HEK293 (cell line): ENCODE measurements around the gene RFTN1.

Experiments used
- CTCF ChIA-PET: fragments of 350-600 bp; formaldehyde crosslinking; extraction: SDS; loops from one replicate; lab custom pipeline; 2021; ENCODE audit warnings: antibody characterized with exemption; lab: Yijun Ruan, JAX
- POLR2A ChIA-PET: fragments of 300-600 bp; formaldehyde crosslinking; extraction: SDS; loops from one replicate; lab custom pipeline; 2020; ENCODE audit warnings: antibody characterized with exemption, inconsistent platforms; lab: Yijun Ruan, JAX
- H3K27ac ChIP-seq: fragments of 200-500 bp; sonication (Bioruptor generic); 2 replicates; pipeline ENCODE4 v1.5.1; 2014; ENCODE audit warnings: low read depth, low read length, control low read depth, inconsistent platforms; ENCODE audit errors: extremely low read depth
- H3K36me3 ChIP-seq, 2 experiments: fragments of 200-500 bp in 1 of 2; sonication (Bioruptor generic) in 1 of 2; 1 replicate in 1 of 2; 2 replicates in 1 of 2; pipeline ENCODE4 v1.5.1; 2014 to 2017; ENCODE audit warnings: inconsistent platforms in 2 of 2, low read length in 2 of 2; ENCODE audit not compliant: control insufficient read depth in 2 of 2, insufficient read depth in 1 of 2
- H3K4me1 ChIP-seq: fragments of 200-500 bp; sonication (Bioruptor generic); 2 replicates; pipeline ENCODE4 v1.5.1; 2014; ENCODE audit warnings: mild to moderate bottlenecking, low read length, inconsistent platforms; ENCODE audit not compliant: control insufficient read depth, insufficient read depth
- H3K4me3 ChIP-seq: 2 replicates; pipeline ENCODE4 v1.5.1; 2011; ENCODE audit warnings: low read depth, mild to moderate bottlenecking, control low read depth, low read length, moderate library complexity
- H3K9me3 ChIP-seq: fragments of 200-500 bp; sonication (Bioruptor generic); 2 replicates; pipeline ENCODE4 v1.5.1; 2014; ENCODE audit warnings: low read depth, low read length, inconsistent platforms; ENCODE audit not compliant: control insufficient read depth, insufficient read depth
- CTCF ChIP-seq: fragments of 450-650 bp; formaldehyde crosslinking; IDR thresholded peaks from 2 replicates; pipeline ENCODE4 v1.5.1; 2016; ENCODE audit warnings: missing biosample characterization, missing genetic modification characterization
- GLI4 ChIP-seq: fragments of 450-650 bp; formaldehyde crosslinking; IDR thresholded peaks from 2 replicates; pipeline ENCODE4 v1.5.1; 2016; ENCODE audit warnings: missing biosample characterization, missing genetic modification characterization
- GLIS1 ChIP-seq: fragments of 450-650 bp; formaldehyde crosslinking; IDR thresholded peaks from 2 replicates; pipeline ENCODE4 v1.5.1; 2016; ENCODE audit warnings: missing biosample characterization, missing genetic modification characterization
- GLIS2 ChIP-seq: fragments of 450-650 bp; formaldehyde crosslinking; IDR thresholded peaks from 2 replicates; pipeline ENCODE4 v1.5.1; 2016; ENCODE audit warnings: missing biosample characterization, missing genetic modification characterization
- KLF8 ChIP-seq: fragments of 450-650 bp; formaldehyde crosslinking; IDR thresholded peaks from 2 replicates; pipeline ENCODE4 v1.5.1; 2016; ENCODE audit warnings: missing biosample characterization, missing genetic modification characterization
- KLF9 ChIP-seq: fragments of 450-650 bp; formaldehyde crosslinking; IDR thresholded peaks from 2 replicates; pipeline ENCODE4 v1.5.1; 2016; ENCODE audit warnings: missing biosample characterization, missing genetic modification characterization, low read depth
- PRDM10 ChIP-seq: fragments of 450-650 bp; formaldehyde crosslinking; IDR thresholded peaks from 2 replicates; pipeline ENCODE4 v1.5.1; 2016; ENCODE audit warnings: missing biosample characterization, missing genetic modification characterization
- SCRT1 ChIP-seq: fragments of 450-650 bp; formaldehyde crosslinking; IDR thresholded peaks from 2 replicates; pipeline ENCODE4 v1.5.1; 2016; ENCODE audit warnings: missing biosample characterization, missing genetic modification characterization, borderline replicate concordance
- TSHZ1 ChIP-seq: fragments of 450-650 bp; formaldehyde crosslinking; IDR thresholded peaks from 2 replicates; pipeline ENCODE4 v1.5.1; 2016; ENCODE audit warnings: missing biosample characterization, missing genetic modification characterization, borderline replicate concordance
- ZBTB10 ChIP-seq: fragments of 450-650 bp; formaldehyde crosslinking; IDR thresholded peaks from 2 replicates; pipeline ENCODE4 v1.5.1; 2016; ENCODE audit warnings: missing biosample characterization, missing genetic modification characterization
- ZBTB17 ChIP-seq: fragments of 450-650 bp; formaldehyde crosslinking; IDR thresholded peaks from 2 replicates; pipeline ENCODE4 v1.5.1; 2016; ENCODE audit warnings: missing biosample characterization, missing genetic modification characterization
- ZBTB26 ChIP-seq: fragments of 450-650 bp; formaldehyde crosslinking; optimal IDR thresholded peaks from 2 replicates; pipeline ENCODE3; 2016; ENCODE audit warnings: missing biosample characterization, mild to moderate bottlenecking, missing genetic modification characterization
- ZBTB48 ChIP-seq: fragments of 450-650 bp; formaldehyde crosslinking; IDR thresholded peaks from 2 replicates; pipeline ENCODE4 v1.5.1; 2016; ENCODE audit warnings: missing biosample characterization, missing genetic modification characterization
- ZEB2 ChIP-seq: fragments of 450-650 bp; formaldehyde crosslinking; IDR thresholded peaks from 2 replicates; pipeline ENCODE4 v1.5.1; 2016; ENCODE audit warnings: missing biosample characterization, missing genetic modification characterization
- ZNF121 ChIP-seq: fragments of 450-650 bp; formaldehyde crosslinking; IDR thresholded peaks from 2 replicates; pipeline ENCODE4 v1.5.1; 2016; ENCODE audit warnings: missing biosample characterization, missing genetic modification characterization
- ZNF335 ChIP-seq: fragments of 450-650 bp; formaldehyde crosslinking; conservative IDR thresholded peaks from 2 replicates; pipeline ENCODE4 v1.5.1; 2016; ENCODE audit warnings: missing biosample characterization, missing genetic modification characterization
- ZNF561 ChIP-seq: fragments of 450-650 bp; IDR thresholded peaks from 2 replicates; pipeline ENCODE4 v1.5.1; 2018; ENCODE audit warnings: missing biosample characterization, missing genetic modification characterization, borderline replicate concordance
- ZNF692 ChIP-seq: fragments of 450-650 bp; formaldehyde crosslinking; IDR thresholded peaks from 2 replicates; pipeline ENCODE4 v1.5.1; 2016; ENCODE audit warnings: missing biosample characterization, missing genetic modification characterization
- ZXDB ChIP-seq: fragments of 450-650 bp; formaldehyde crosslinking; IDR thresholded peaks from 2 replicates; pipeline ENCODE4 v1.5.1; 2016; ENCODE audit warnings: missing biosample characterization, missing genetic modification characterization

The RFTN1 gene

GRCh38 chr3:16513141-16514020 lies at the start of gene RFTN1:
Gene RFTN1, minus strand, starts transcription at chr3:16513699. Its CDS starts 19,830 bp downstream, at chr3:16493869.
- H3K4me3 ChIP-seq, result peak within 1 kb of the TSS; percentile 65
- ChIA-PET CTCF (interaction anchor here (0.5 to 1.2 kb wide), 3 partner anchors 37 to 510 kb away, joined by 3 to 4 read pairs (median 4); no protein-coding TSS in a partner anchor), POLR2A (no interaction called here)
- peak within 1 kb of the TSS; percentile 83 for H3K27ac ChIP-seq
- H3K9me3 ChIP-seq, result no peaks in the 10 kb centered on the region
- peaks cover 53% of the 10 kb centered on the region for H3K4me1 ChIP-seq
- H3K36me3 ChIP-seq, result no peaks in the 10 kb centered on the region
- TF ChIP-seq KLF9 (tag by site-specific recombination) (0 out of 2 replicates have a peak, but pooled peaks have one; percentile 38), GLIS2 (tag by site-specific recombination) (peak; percentile 70), ZBTB10 (tag by site-specific recombination) (0 out of 2 replicates have a peak, but pooled peaks have one; percentile 57), ZBTB17 (peak; percentile 83), ZNF692 (peak; percentile 97), SCRT1 (tag by site-specific recombination) (0 out of 2 replicates have a peak, but pooled peaks have one; percentile 5), ZBTB48 (tag by site-specific recombination) (0 out of 2 replicates have a peak, but pooled peaks have one; percentile 26), ZNF335 (tag by site-specific recombination) (peak; percentile 90), ZEB2 (peak; percentile 26; the same call in 1 of the 2 replicates), ZBTB26 (tag by site-specific recombination) (peak; percentile 79), CTCF (tag by site-specific recombination) (peak; percentile 73), ZNF121 (tag by site-specific recombination) (no peak), PRDM10 (tag by site-specific recombination) (peak; percentile 95), ZXDB (tag by site-specific recombination) (peak; percentile 63), KLF8 (tag by site-specific recombination) (0 out of 2 replicates have a peak, but pooled peaks have one; percentile 33), TSHZ1 (tag by site-specific recombination) (no peak), GLIS1 (peak; percentile 31; the same call in 1 of the 2 replicates), GLI4 (tag by site-specific recombination) (no peak), ZNF561 (tag by site-specific recombination) (0 out of 2 replicates have a peak, but pooled peaks have one; percentile 64)
